ENCODE results near the gene OOSP3. TPM values are rescaled to one million over a fixed set of nuclear protein-coding genes. Genes with fewer than 3 reads are reported as not detected.

OOSP3 gene
- polyA plus RNA-seq, 3 donors: not detected

GRCh38 chr11:59891781-59892181 lies 13.2 kb downstream of the OOSP3 start:
- H3K4me3 Mint-ChIP-seq: no peak overlapping the region
- H3K27me3 ChIP-seq (ENCODE audit: control insufficient read depth in 2 of 2, insufficient read depth in 2 of 2, low read length in 2 of 2): no peaks in the 10 kb centered on the region
- H3K9me3 Mint-ChIP-seq: peaks cover 25 to 39% (median 37%) of the 10 kb centered on the region in 7 donors
- H3K4me1 ChIP-seq (ENCODE audit: control insufficient read depth in 1 of 2, insufficient read depth in 2 of 2, low read length in 2 of 2): no peaks in the 10 kb centered on the region
- intact Hi-C loops (cut with micrococcal nuclease): no loop called here
- H3K4me1 Mint-ChIP-seq: no peaks in the 10 kb centered on the region
- H3K36me3 ChIP-seq (replicated peaks in 1 of 2; ENCODE audit: control insufficient read depth in 1 of 2, insufficient read depth in 2 of 2, low read length in 2 of 2): no peaks in the 10 kb centered on the region
- H4K20me1 ChIP-seq (ENCODE audit: insufficient read depth, low read length): no peaks in the 10 kb centered on the region
- no peak overlapping the region for H2AFZ ChIP-seq (ENCODE audit: insufficient read depth, low read depth, low read length, poor library complexity, severe bottlenecking)
- H3K36me3 Mint-ChIP-seq: peaks cover 0 to 4% of the 10 kb centered on the region in 2 donors
- no peak for DNase-seq
- no peak overlapping the region for H3K27ac ChIP-seq (ENCODE audit: low read depth in 1 of 2, low read length in 2 of 2)
- no peak overlapping the region for H3K9ac ChIP-seq (ENCODE audit: insufficient read depth, low read length, poor library complexity, severe bottlenecking)
- no peaks in the 10 kb centered on the region for H3K79me2 ChIP-seq (ENCODE audit: insufficient read depth, low read length)
- no peak overlapping the region for H3K27ac Mint-ChIP-seq
- H3K4me2 ChIP-seq (replicated peaks; ENCODE audit: extremely low read depth, low read length, poor library complexity, severe bottlenecking): no peak overlapping the region
- 28% methylated on average over 4 of the region's 4 CpGs for WGBS (ENCODE audit: insufficient coverage)
- H3K27me3 Mint-ChIP-seq (ENCODE audit: low read depth in 3 of 3): peaks cover 0 to 1% (median 0%) of the 10 kb centered on the region in 3 donors
- TF ChIP-seq CTCF (IDR thresholded peaks at IDR 0.05): no peak
- H3K9me3 ChIP-seq (replicated peaks in 1 of 2; ENCODE audit: control insufficient read depth in 1 of 2, insufficient read depth in 1 of 2, low read length in 2 of 2): peaks cover 0 to 18% of the 10 kb centered on the region in 2 donors
- H3K4me3 ChIP-seq (replicated peaks in 1 of 3; ENCODE audit: low read depth in 2 of 3, low read length in 3 of 3): no peak overlapping the region

- Mint-ChIP-seq H3K27me3 (ENCODE audit: low read depth in 3 of 3) (peaks cover under 1 to 1% (median under 1%) of the 10 kb centered on the region in 3 donors), H3K4me1 (no peaks in the 10 kb centered on the region), H3K4me3 (no peak overlapping the region), H3K9me3 (peaks cover 11 to 33% (median 22%) of the 10 kb centered on the region in 7 donors), H3K36me3 (peaks cover 0 to 6% of the 10 kb centered on the region in 2 donors), H3K27ac (no peak overlapping the region)
- peaks cover 7 to 17% of the 10 kb centered on the region in 2 donors for H3K9me3 ChIP-seq (replicated peaks in 1 of 2; ENCODE audit: control insufficient read depth in 1 of 2, insufficient read depth in 1 of 2, low read length in 2 of 2)
- TF ChIP-seq CTCF (IDR thresholded peaks at IDR 0.05): no peak
- no peaks in the 10 kb centered on the region for H3K36me3 ChIP-seq (replicated peaks in 1 of 2; ENCODE audit: control insufficient read depth in 1 of 2, insufficient read depth in 2 of 2, low read length in 2 of 2)
- H3K9ac ChIP-seq (ENCODE audit: insufficient read depth, low read length, poor library complexity, severe bottlenecking): no peak overlapping the region
- H3K4me2 ChIP-seq (replicated peaks; ENCODE audit: extremely low read depth, low read length, poor library complexity, severe bottlenecking): no peak overlapping the region
- no peaks in the 10 kb centered on the region for H3K27me3 ChIP-seq (ENCODE audit: control insufficient read depth in 2 of 2, insufficient read depth in 2 of 2, low read length in 2 of 2)
- no peak overlapping the region for H2AFZ ChIP-seq (ENCODE audit: insufficient read depth, low read depth, low read length, poor library complexity, severe bottlenecking)
- H3K27ac ChIP-seq (ENCODE audit: low read depth in 1 of 2, low read length in 2 of 2): no peak overlapping the region
- intact Hi-C loops (cut with micrococcal nuclease): no loop called here
- no peak overlapping the region for H3K4me3 ChIP-seq (replicated peaks in 1 of 3; ENCODE audit: low read depth in 2 of 3, low read length in 3 of 3)
- DNase-seq: no peak
- WGBS (ENCODE audit: insufficient coverage): no CpG with 5 or more reads among the region's 1 CpG
- H3K4me1 ChIP-seq (ENCODE audit: control insufficient read depth in 1 of 2, insufficient read depth in 2 of 2, low read length in 2 of 2): no peaks in the 10 kb centered on the region
- no peaks in the 10 kb centered on the region for H4K20me1 ChIP-seq (ENCODE audit: insufficient read depth, low read length)
- no peaks in the 10 kb centered on the region for H3K79me2 ChIP-seq (ENCODE audit: insufficient read depth, low read length)
These were observed 16.0 kb downstream of the OOSP3 start for GRCh38 chr11:59894616-59895015.

All from CD14-positive monocyte (primary cell).